ENCODE measurements around the gene C1QTNF12. TPM values are rescaled to one million over a fixed set of nuclear protein-coding genes. Genes with fewer than 3 reads are reported as not detected.

The C1QTNF12 gene
- total and polyA plus RNA-seq, 2 donors (not counting 3 experiments of a cell fraction or from before 2014, with no cell fraction given): 1.0 to 1.9 TPM

- Histone ChIP-seq H4K20me1 (replicated peaks; ENCODE audit: control insufficient read depth, extremely low read depth, insufficient read depth, low read length) (no peaks in the 10 kb centered on the region), H3K9me1 (replicated peaks; ENCODE audit: control insufficient read depth, extremely low read depth, insufficient read depth, low read length) (no peaks in the 10 kb centered on the region), H2AFZ (ENCODE audit: low read depth, low read length) (no peak overlapping the region), H3K4me1 (ENCODE audit: control insufficient read depth, extremely low read depth, insufficient read depth, low read length) (peaks cover 2% of the 10 kb centered on the region), H3K9me3 (replicated peaks; ENCODE audit: control insufficient read depth, insufficient read depth, low read length) (no peaks in the 10 kb centered on the region), H3K4me2 (ENCODE audit: insufficient read depth, low read length) (no peak overlapping the region), H3K27ac (ENCODE audit: insufficient read depth, low read depth, low read length) (no peak overlapping the region), H3K27me3 (ENCODE audit: control insufficient read depth in 2 of 2, insufficient read depth in 2 of 2, low read length in 2 of 2) (no peaks in the 10 kb centered on the region), H3K79me2 (ENCODE audit: control insufficient read depth, insufficient read depth, low read length) (no peaks in the 10 kb centered on the region), H3K9ac (replicated peaks; ENCODE audit: extremely low read depth, insufficient read depth, low read length) (no peak overlapping the region), H3K4me3 (replicated peaks in 1 of 3; ENCODE audit: insufficient read depth in 1 of 3, low read depth in 1 of 3, low read length in 3 of 3) (no peak overlapping the region), H3K36me3 (ENCODE audit: control insufficient read depth in 2 of 2, extremely low read depth in 1 of 2, insufficient read depth in 2 of 2, low read length in 2 of 2) (no peaks in the 10 kb centered on the region)
- TF ChIP-seq MAX (IDR thresholded peaks at IDR 0.05; ENCODE audit: insufficient read depth, insufficient read length) (no peak), MYC (IDR thresholded peaks at IDR 0.05; ENCODE audit: low read depth, low read length) (no peak), FOS (IDR thresholded peaks at IDR 0.05; ENCODE audit: borderline replicate concordance, insufficient read depth, low read length) (no peak), POLR2A (IDR thresholded peaks at IDR 0.05; ENCODE audit: low read depth, low read length) (no peak), GATA2 (IDR thresholded peaks at IDR 0.05; ENCODE audit: insufficient read depth, insufficient read length, low read depth, low read length) (no peak), EZH2 (IDR thresholded peaks at IDR 0.05; ENCODE audit: borderline replicate concordance, low read depth, low read length, severe bottlenecking) (no peak), CTCF (IDR thresholded peaks at IDR 0.05; ENCODE audit: extremely low read depth in 1 of 2, insufficient read depth in 1 of 2, low read depth in 1 of 2, low read length in 2 of 2) (no peak)
- ChIA-PET CTCF (interaction anchor here (0.5 to 1.5 kb wide), 3 partner anchors 11 to 250 kb away, joined by 3 to 4 read pairs (median 3); no protein-coding TSS in a partner anchor), POLR2A (no interaction called here)
- no TSS peak for BruUV-seq (replicated peaks)
- no peak for DNase-seq (ENCODE audit: low read depth, low spot score)
- intact Hi-C loops (cut with micrococcal nuclease): no loop called here
- dilution Hi-C loops (cut with MboI; ENCODE audit: extremely low pct_ligation_motif_present, low sequenced_read_pairs): no loop called here
- FAIRE-seq: no peak
These were observed 34.4 kb upstream of the C1QTNF12 start for GRCh38 chr1:1280782-1281481.
